ENCODE results near the gene GRM7. TPM values are rescaled to one million over a fixed set of nuclear protein-coding genes. Genes with fewer than 3 reads are reported as not detected.

The GRM7 gene
- total RNA-seq, 1 donor from 2014 or later = 0.34 TPM

DNA sequence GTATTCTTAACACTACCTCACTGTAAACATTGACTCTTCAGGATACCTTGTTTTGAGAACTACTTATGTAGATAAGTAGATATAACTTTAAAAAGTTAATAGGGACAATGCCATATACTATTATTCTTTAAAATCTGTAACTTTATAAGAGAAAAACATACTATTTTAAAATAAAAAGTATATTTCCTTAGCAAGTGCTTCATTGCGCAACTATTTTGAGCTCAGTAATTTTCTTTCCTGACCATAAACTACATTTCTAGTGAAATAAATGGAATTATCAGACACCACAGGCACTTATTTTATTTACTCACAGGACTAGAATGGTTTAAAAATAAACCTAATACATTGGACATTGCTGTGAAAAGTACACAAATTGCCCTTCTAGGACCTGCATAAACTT is 876.3 kb downstream of the GRM7 start:
- Mint-ChIP-seq H3K27me3 (no peaks in the 10 kb centered on the region), H3K9me3 (ENCODE audit: low read depth) (no peaks in the 10 kb centered on the region), H3K4me1 (ENCODE audit: low read depth) (no peaks in the 10 kb centered on the region), H3K27ac (no peak overlapping the region), H3K4me3 (ENCODE audit: low read depth) (no peak overlapping the region), H3K36me3 (ENCODE audit: insufficient read depth) (no peaks in the 10 kb centered on the region)
- TF ChIP-seq, protein P1, sequence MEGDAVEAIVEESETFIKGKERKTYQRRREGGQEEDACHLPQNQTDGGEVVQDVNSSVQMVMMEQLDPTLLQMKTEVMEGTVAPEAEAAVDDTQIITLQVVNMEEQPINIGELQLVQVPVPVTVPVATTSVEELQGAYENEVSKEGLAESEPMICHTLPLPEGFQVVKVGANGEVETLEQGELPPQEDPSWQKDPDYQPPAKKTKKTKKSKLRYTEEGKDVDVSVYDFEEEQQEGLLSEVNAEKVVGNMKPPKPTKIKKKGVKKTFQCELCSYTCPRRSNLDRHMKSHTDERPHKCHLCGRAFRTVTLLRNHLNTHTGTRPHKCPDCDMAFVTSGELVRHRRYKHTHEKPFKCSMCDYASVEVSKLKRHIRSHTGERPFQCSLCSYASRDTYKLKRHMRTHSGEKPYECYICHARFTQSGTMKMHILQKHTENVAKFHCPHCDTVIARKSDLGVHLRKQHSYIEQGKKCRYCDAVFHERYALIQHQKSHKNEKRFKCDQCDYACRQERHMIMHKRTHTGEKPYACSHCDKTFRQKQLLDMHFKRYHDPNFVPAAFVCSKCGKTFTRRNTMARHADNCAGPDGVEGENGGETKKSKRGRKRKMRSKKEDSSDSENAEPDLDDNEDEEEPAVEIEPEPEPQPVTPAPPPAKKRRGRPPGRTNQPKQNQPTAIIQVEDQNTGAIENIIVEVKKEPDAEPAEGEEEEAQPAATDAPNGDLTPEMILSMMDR (IDR thresholded peaks at IDR 0.05; ENCODE audit: unreplicated experiment) = no peak
- DNase-seq (ENCODE audit: low spot score, unreplicated experiment) = no peak

DNA sequence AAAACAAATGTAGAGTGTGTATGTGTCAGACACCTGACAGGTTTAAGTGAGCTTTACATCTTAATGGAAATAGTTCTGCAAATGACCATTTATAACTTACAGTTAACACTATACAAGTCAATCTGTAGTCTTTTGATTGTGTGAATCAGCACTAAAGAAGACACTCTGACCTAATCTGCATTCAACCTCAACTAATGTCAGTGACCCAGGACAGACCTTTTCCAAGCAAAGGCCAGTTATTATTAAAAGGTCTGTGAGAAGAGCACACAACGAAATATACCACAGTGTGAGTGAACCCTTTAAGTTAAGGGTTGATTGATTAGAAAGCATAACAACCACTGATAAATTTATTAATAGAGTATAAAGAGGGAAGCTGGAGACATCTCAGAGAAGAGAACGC is 878.8 kb downstream of the GRM7 start:
- Mint-ChIP-seq H3K36me3 (ENCODE audit: insufficient read depth) (no peaks in the 10 kb centered on the region), H3K27me3 (no peaks in the 10 kb centered on the region)
- TF ChIP-seq, protein P1 (IDR thresholded peaks at IDR 0.05; ENCODE audit: unreplicated experiment) = no peak

DNA sequence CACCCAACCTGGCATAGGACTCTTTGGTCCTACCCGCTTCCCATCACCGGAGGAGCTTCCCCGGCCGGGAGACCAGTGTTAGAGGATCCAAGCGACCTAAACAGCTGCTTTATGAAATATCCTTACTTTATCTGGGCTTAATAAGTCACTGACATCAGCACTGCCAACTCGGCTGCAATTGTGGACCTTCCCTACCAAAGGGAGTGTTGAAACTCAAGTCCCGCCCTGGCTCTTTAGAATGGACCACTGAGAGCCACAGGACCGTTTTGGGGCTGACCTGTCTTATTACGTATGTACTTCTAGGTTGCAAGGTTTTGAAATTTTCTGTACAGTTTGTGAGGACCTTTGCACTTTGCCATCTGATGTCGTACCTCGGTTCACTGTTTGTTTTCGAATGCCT is 879.5 kb downstream of the GRM7 start:
- no peak overlapping the region for H3K4me3 Mint-ChIP-seq (ENCODE audit: low read depth)
- H3K36me3 Mint-ChIP-seq (ENCODE audit: insufficient read depth) = no peaks in the 10 kb centered on the region
- no peak overlapping the region for H3K27ac Mint-ChIP-seq

More for the DNA sequence above, 878.8 kb downstream of the GRM7 start:
- no peak overlapping the region for H3K27ac Mint-ChIP-seq
- no peaks in the 10 kb centered on the region for H3K4me1 Mint-ChIP-seq (ENCODE audit: low read depth)
- no peaks in the 10 kb centered on the region for H3K9me3 Mint-ChIP-seq (ENCODE audit: low read depth)
- no peak overlapping the region for H3K4me3 Mint-ChIP-seq (ENCODE audit: low read depth)
- no peak for DNase-seq (ENCODE audit: low spot score, unreplicated experiment)

DNA sequence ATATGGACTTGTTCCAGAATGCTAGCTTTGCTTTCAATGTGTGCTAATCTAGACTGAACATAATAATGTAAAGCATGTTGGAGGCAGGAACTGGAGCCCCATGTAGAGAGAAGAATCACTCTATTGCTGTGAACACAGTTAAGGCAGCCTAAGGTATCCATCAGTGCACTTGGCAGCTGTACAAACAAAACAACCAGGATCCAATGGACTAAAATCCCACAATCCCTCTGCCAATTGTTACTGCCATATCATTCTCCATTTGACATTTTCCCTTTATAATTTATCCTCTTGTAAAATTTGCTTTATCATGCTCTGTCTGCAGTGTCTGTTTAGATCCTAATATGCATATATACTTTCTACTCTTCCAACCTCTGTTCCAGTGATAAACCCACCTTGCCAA is 883.9 kb downstream of the GRM7 start:
- TF ChIP-seq, protein P1 (IDR thresholded peaks at IDR 0.05; ENCODE audit: unreplicated experiment) = no peak
- no peak for DNase-seq (ENCODE audit: low spot score, unreplicated experiment)
- no peak overlapping the region for H3K27ac Mint-ChIP-seq
- H3K27me3 Mint-ChIP-seq = no peaks in the 10 kb centered on the region
- H3K9me3 Mint-ChIP-seq (ENCODE audit: low read depth) = no peaks in the 10 kb centered on the region
- no peak overlapping the region for H3K4me3 Mint-ChIP-seq (ENCODE audit: low read depth)
- no peaks in the 10 kb centered on the region for H3K4me1 Mint-ChIP-seq (ENCODE audit: low read depth)
- no peaks in the 10 kb centered on the region for H3K36me3 Mint-ChIP-seq (ENCODE audit: insufficient read depth)

More for the DNA sequence above, 879.5 kb downstream of the GRM7 start:
- TF ChIP-seq, protein P1 (IDR thresholded peaks at IDR 0.05; ENCODE audit: unreplicated experiment) = no peak
- DNase-seq (ENCODE audit: low spot score, unreplicated experiment) = no peak
- Mint-ChIP-seq H3K9me3 (ENCODE audit: low read depth) (no peaks in the 10 kb centered on the region), H3K27me3 (no peaks in the 10 kb centered on the region), H3K4me1 (ENCODE audit: low read depth) (no peaks in the 10 kb centered on the region)

DNA sequence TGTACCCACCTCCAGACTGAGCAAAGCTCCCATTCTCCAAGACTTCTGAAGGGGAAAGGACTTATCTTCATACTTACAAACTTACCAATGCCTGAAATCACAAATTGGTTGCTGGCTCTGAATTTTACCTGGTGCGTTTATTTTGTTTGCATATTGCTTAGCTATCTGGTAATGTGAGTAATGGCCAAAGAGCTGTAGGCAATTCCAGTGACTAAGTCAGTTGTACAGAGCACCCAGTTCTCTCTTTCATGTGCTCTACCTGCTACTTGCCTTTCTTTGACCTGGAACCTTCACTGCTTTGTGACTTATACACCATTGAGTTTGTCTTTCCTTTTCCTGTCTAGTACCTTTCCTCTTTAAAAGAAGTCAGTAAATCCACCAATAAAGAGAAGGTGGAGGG is 884.8 kb downstream of the GRM7 start:
- Mint-ChIP-seq H3K27ac (no peak overlapping the region), H3K9me3 (ENCODE audit: low read depth) (no peaks in the 10 kb centered on the region), H3K4me3 (ENCODE audit: low read depth) (no peak overlapping the region), H3K36me3 (ENCODE audit: insufficient read depth) (no peaks in the 10 kb centered on the region), H3K27me3 (no peaks in the 10 kb centered on the region), H3K4me1 (ENCODE audit: low read depth) (no peaks in the 10 kb centered on the region)
- TF ChIP-seq, protein P1 (IDR thresholded peaks at IDR 0.05; ENCODE audit: unreplicated experiment) = no peak
- no peak for DNase-seq (ENCODE audit: low spot score, unreplicated experiment)

Measured in progenitor cell of endocrine pancreas (in vitro differentiated cells).